ENCODE measurements around the gene CAPRIN1.

The CAPRIN1 gene

DNA sequence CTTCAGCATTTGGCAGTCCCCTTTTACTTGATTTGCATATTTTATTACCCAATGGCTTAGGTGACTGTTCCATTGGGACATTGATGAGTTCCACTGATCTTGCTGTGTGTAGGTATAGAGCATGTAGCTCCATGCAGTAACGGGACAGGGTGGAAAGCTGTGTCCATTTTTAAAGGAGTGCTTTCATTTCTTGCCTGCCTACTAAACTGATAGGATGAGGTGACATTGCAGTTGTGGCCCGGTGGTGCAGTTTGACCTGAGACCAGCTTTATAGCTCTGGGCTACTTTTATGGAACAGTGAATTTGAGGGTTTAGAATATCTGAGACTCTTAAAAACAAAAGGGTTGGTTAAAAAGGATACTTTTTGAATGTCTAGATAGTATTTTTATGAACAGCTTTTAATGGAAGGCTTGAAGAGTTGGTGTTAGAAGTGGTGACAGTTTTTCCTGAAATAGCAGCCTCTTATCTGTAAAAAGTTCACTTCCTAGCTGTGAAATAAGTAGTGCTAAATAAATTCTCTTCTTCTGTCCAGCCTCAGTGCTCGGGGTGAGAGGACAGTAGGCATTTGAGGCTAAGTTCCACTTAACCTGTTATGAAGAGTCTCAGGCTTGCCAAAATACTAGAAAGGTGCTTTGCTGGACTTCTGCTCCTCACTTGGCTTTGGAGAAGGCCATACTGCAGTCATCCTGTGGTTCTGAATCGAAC is 80.9 kb downstream of the CAPRIN1 start:
- no peak overlapping the region for H3K9ac ChIP-seq (ENCODE audit: low read length)
- no peak overlapping the region for H3K4me2 ChIP-seq (ENCODE audit: low read length)
- no CpG with 5 or more reads among the region's 4 CpGs for WGBS (ENCODE audit: extremely low coverage, insufficient coverage, low lambda C conversion rate)
- H2BK15ac ChIP-seq (replicated peaks; ENCODE audit: low read depth), result no peak overlapping the region
- no peak overlapping the region for H2BK120ac ChIP-seq (ENCODE audit: low read depth, low read length)
- no peak overlapping the region for H4K5ac ChIP-seq (ENCODE audit: low read length)
- no peaks in the 10 kb centered on the region for H3K79me1 ChIP-seq (ENCODE audit: low read length)
- no peak for DNase-seq
- no peak overlapping the region for H2BK5ac ChIP-seq (ENCODE audit: low read length)
- no peak overlapping the region for H3K18ac ChIP-seq (ENCODE audit: low read length)
- H3K27ac ChIP-seq (ENCODE audit: low read depth, low read length), result no peak overlapping the region
- no peak overlapping the region for H4K8ac ChIP-seq (ENCODE audit: low read depth, low read length)
- no peak overlapping the region for H3K4ac ChIP-seq (ENCODE audit: low read depth, low read length)
- H3K4me1 ChIP-seq (ENCODE audit: control insufficient read depth, low read depth, low read length), result no peaks in the 10 kb centered on the region
- no peak overlapping the region for H2AK5ac ChIP-seq (ENCODE audit: low read length)
- H3K23ac ChIP-seq (ENCODE audit: low read length), result no peak overlapping the region
- no peak overlapping the region for H3K4me3 ChIP-seq (ENCODE audit: low read length)
- no peak overlapping the region for H3K56ac ChIP-seq (ENCODE audit: low read length)
- no peaks in the 10 kb centered on the region for H3K27me3 ChIP-seq (ENCODE audit: insufficient read depth, low read length, poor library complexity)
- no peaks in the 10 kb centered on the region for H3K79me2 ChIP-seq (ENCODE audit: control insufficient read depth, insufficient read depth, low read length)
- peaks cover 18% of the 10 kb centered on the region for H3K36me3 ChIP-seq (ENCODE audit: control insufficient read depth, insufficient read depth, low read length)

- no peak overlapping the region for H2AK5ac ChIP-seq (ENCODE audit: low read length)
- no peak overlapping the region for H4K8ac ChIP-seq (ENCODE audit: low read depth, low read length)
- H3K79me2 ChIP-seq (ENCODE audit: control insufficient read depth, insufficient read depth, low read length), result no peaks in the 10 kb centered on the region
- peaks cover 23% of the 10 kb centered on the region for H3K36me3 ChIP-seq (ENCODE audit: control insufficient read depth, insufficient read depth, low read length)
- H3K18ac ChIP-seq (ENCODE audit: low read length), result no peak overlapping the region
- WGBS (ENCODE audit: extremely low coverage, insufficient coverage, low lambda C conversion rate), result no CpG with 5 or more reads among the region's 5 CpGs
- no peak overlapping the region for H3K27ac ChIP-seq (ENCODE audit: low read depth, low read length)
- H3K9ac ChIP-seq (ENCODE audit: low read length), result no peak overlapping the region
- H3K4me3 ChIP-seq (ENCODE audit: low read length), result no peak overlapping the region
- no peaks in the 10 kb centered on the region for H3K4me1 ChIP-seq (ENCODE audit: control insufficient read depth, low read depth, low read length)
- H3K23ac ChIP-seq (ENCODE audit: low read length), result no peak overlapping the region
- H3K56ac ChIP-seq (ENCODE audit: low read length), result no peak overlapping the region
- H3K79me1 ChIP-seq (ENCODE audit: low read length), result no peaks in the 10 kb centered on the region
- no peak overlapping the region for H2BK120ac ChIP-seq (ENCODE audit: low read depth, low read length)
- no peak overlapping the region for H3K4me2 ChIP-seq (ENCODE audit: low read length)
- no peak overlapping the region for H2BK15ac ChIP-seq (replicated peaks; ENCODE audit: low read depth)
- H3K27me3 ChIP-seq (ENCODE audit: insufficient read depth, low read length, poor library complexity), result no peaks in the 10 kb centered on the region
- H2BK5ac ChIP-seq (ENCODE audit: low read length), result no peak overlapping the region
- H3K4ac ChIP-seq (ENCODE audit: low read depth, low read length), result no peak overlapping the region
- no peak overlapping the region for H4K5ac ChIP-seq (ENCODE audit: low read length)
- DNase-seq, result no peak
These were observed 83.2 kb downstream of the CAPRIN1 start for GRCh38 chr11:34134765-34135164.

GRCh38 chr11:34135439-34135838 is 83.9 kb downstream of the CAPRIN1 start:
- no peaks in the 10 kb centered on the region for H3K79me1 ChIP-seq (ENCODE audit: low read length)

GRCh38 chr11:34136420-34136819 is 84.9 kb downstream of the CAPRIN1 start:
- H3K9ac ChIP-seq (ENCODE audit: low read length), result no peak overlapping the region
- no peak overlapping the region for H3K56ac ChIP-seq (ENCODE audit: low read length)
- H3K36me3 ChIP-seq (ENCODE audit: control insufficient read depth, insufficient read depth, low read length), result peaks cover 33% of the 10 kb centered on the region
- no peak overlapping the region for H2BK5ac ChIP-seq (ENCODE audit: low read length)
- no peak overlapping the region for H2BK15ac ChIP-seq (replicated peaks; ENCODE audit: low read depth)
- no peak for DNase-seq
- no peaks in the 10 kb centered on the region for H3K79me2 ChIP-seq (ENCODE audit: control insufficient read depth, insufficient read depth, low read length)
- no CpG with 5 or more reads among the region's 8 CpGs for WGBS (ENCODE audit: extremely low coverage, insufficient coverage, low lambda C conversion rate)
- no peaks in the 10 kb centered on the region for H3K79me1 ChIP-seq (ENCODE audit: low read length)
- H3K4me3 ChIP-seq (ENCODE audit: low read length), result no peak overlapping the region
- no peak overlapping the region for H3K18ac ChIP-seq (ENCODE audit: low read length)
- H4K8ac ChIP-seq (ENCODE audit: low read depth, low read length), result no peak overlapping the region
- H2AK5ac ChIP-seq (ENCODE audit: low read length), result no peak overlapping the region
- no peaks in the 10 kb centered on the region for H3K4me1 ChIP-seq (ENCODE audit: control insufficient read depth, low read depth, low read length)
- no peak overlapping the region for H3K27ac ChIP-seq (ENCODE audit: low read depth, low read length)
- H2BK120ac ChIP-seq (ENCODE audit: low read depth, low read length), result no peak overlapping the region
- H3K4ac ChIP-seq (ENCODE audit: low read depth, low read length), result no peak overlapping the region
- H3K27me3 ChIP-seq (ENCODE audit: insufficient read depth, low read length, poor library complexity), result no peaks in the 10 kb centered on the region
- no peak overlapping the region for H3K4me2 ChIP-seq (ENCODE audit: low read length)
- no peak overlapping the region for H3K23ac ChIP-seq (ENCODE audit: low read length)
- no peak overlapping the region for H4K5ac ChIP-seq (ENCODE audit: low read length)

More at GRCh38 chr11:34135439-34135838, 83.9 kb downstream of the CAPRIN1 start:
- no peak overlapping the region for H4K5ac ChIP-seq (ENCODE audit: low read length)
- H3K4me1 ChIP-seq (ENCODE audit: control insufficient read depth, low read depth, low read length), result no peaks in the 10 kb centered on the region
- H3K4me2 ChIP-seq (ENCODE audit: low read length), result no peak overlapping the region
- no peak for DNase-seq
- no peaks in the 10 kb centered on the region for H3K79me2 ChIP-seq (ENCODE audit: control insufficient read depth, insufficient read depth, low read length)
- no peak overlapping the region for H2AK5ac ChIP-seq (ENCODE audit: low read length)
- H3K23ac ChIP-seq (ENCODE audit: low read length), result no peak overlapping the region
- H3K36me3 ChIP-seq (ENCODE audit: control insufficient read depth, insufficient read depth, low read length), result peaks cover 27% of the 10 kb centered on the region
- H3K27me3 ChIP-seq (ENCODE audit: insufficient read depth, low read length, poor library complexity), result no peaks in the 10 kb centered on the region
- no peak overlapping the region for H2BK5ac ChIP-seq (ENCODE audit: low read length)
- no peak overlapping the region for H2BK15ac ChIP-seq (replicated peaks; ENCODE audit: low read depth)
- H3K9ac ChIP-seq (ENCODE audit: low read length), result no peak overlapping the region
- no peak overlapping the region for H2BK120ac ChIP-seq (ENCODE audit: low read depth, low read length)
- H4K8ac ChIP-seq (ENCODE audit: low read depth, low read length), result no peak overlapping the region
- H3K18ac ChIP-seq (ENCODE audit: low read length), result no peak overlapping the region
- H3K4me3 ChIP-seq (ENCODE audit: low read length), result no peak overlapping the region
- no peak overlapping the region for H3K4ac ChIP-seq (ENCODE audit: low read depth, low read length)
- no peak overlapping the region for H3K27ac ChIP-seq (ENCODE audit: low read depth, low read length)
- WGBS (ENCODE audit: extremely low coverage, insufficient coverage, low lambda C conversion rate), result no CpG with 5 or more reads among the region's 3 CpGs
- no peak overlapping the region for H3K56ac ChIP-seq (ENCODE audit: low read length)

GRCh38 chr11:34139346-34139745 is 87.8 kb downstream of the CAPRIN1 start:
- no peak overlapping the region for H3K27ac ChIP-seq (ENCODE audit: low read depth, low read length)
- no peak overlapping the region for H3K4me2 ChIP-seq (ENCODE audit: low read length)
- no peak overlapping the region for H3K23ac ChIP-seq (ENCODE audit: low read length)
- no peak for DNase-seq
- no peak overlapping the region for H3K4me3 ChIP-seq (ENCODE audit: low read length)
- H4K5ac ChIP-seq (ENCODE audit: low read length), result no peak overlapping the region
- H3K9ac ChIP-seq (ENCODE audit: low read length), result no peak overlapping the region
- no peak overlapping the region for H3K18ac ChIP-seq (ENCODE audit: low read length)
- WGBS (ENCODE audit: extremely low coverage, insufficient coverage, low lambda C conversion rate), result no CpG with 5 or more reads among the region's 7 CpGs
- no peaks in the 10 kb centered on the region for H3K4me1 ChIP-seq (ENCODE audit: control insufficient read depth, low read depth, low read length)
- H3K36me3 ChIP-seq (ENCODE audit: control insufficient read depth, insufficient read depth, low read length), result peaks cover 44% of the 10 kb centered on the region
- no peaks in the 10 kb centered on the region for H3K27me3 ChIP-seq (ENCODE audit: insufficient read depth, low read length, poor library complexity)
- no peak overlapping the region for H2BK5ac ChIP-seq (ENCODE audit: low read length)
- no peak overlapping the region for H3K56ac ChIP-seq (ENCODE audit: low read length)
- H2BK15ac ChIP-seq (replicated peaks; ENCODE audit: low read depth), result no peak overlapping the region
- no peaks in the 10 kb centered on the region for H3K79me1 ChIP-seq (ENCODE audit: low read length)
- no peak overlapping the region for H3K4ac ChIP-seq (ENCODE audit: low read depth, low read length)
- no peak overlapping the region for H2BK120ac ChIP-seq (ENCODE audit: low read depth, low read length)
- no peak overlapping the region for H4K8ac ChIP-seq (ENCODE audit: low read depth, low read length)
- no peaks in the 10 kb centered on the region for H3K79me2 ChIP-seq (ENCODE audit: control insufficient read depth, insufficient read depth, low read length)
- no peak overlapping the region for H2AK5ac ChIP-seq (ENCODE audit: low read length)

GRCh38 chr11:34140149-34140548 is 88.6 kb downstream of the CAPRIN1 start:
- Histone ChIP-seq H3K27ac (ENCODE audit: low read depth, low read length) (no peak overlapping the region), H3K4me3 (ENCODE audit: low read length) (no peak overlapping the region), H4K5ac (ENCODE audit: low read length) (no peak overlapping the region), H4K8ac (ENCODE audit: low read depth, low read length) (no peak overlapping the region), H3K4me2 (ENCODE audit: low read length) (no peak overlapping the region), H2BK120ac (ENCODE audit: low read depth, low read length) (no peak overlapping the region), H3K36me3 (ENCODE audit: control insufficient read depth, insufficient read depth, low read length) (peaks cover 44% of the 10 kb centered on the region), H3K27me3 (ENCODE audit: insufficient read depth, low read length, poor library complexity) (no peaks in the 10 kb centered on the region), H3K18ac (ENCODE audit: low read length) (no peak overlapping the region), H3K79me1 (ENCODE audit: low read length) (no peaks in the 10 kb centered on the region), H2BK15ac (replicated peaks; ENCODE audit: low read depth) (no peak overlapping the region), H3K56ac (ENCODE audit: low read length) (no peak overlapping the region), H3K79me2 (ENCODE audit: control insufficient read depth, insufficient read depth, low read length) (no peaks in the 10 kb centered on the region), H3K4me1 (ENCODE audit: control insufficient read depth, low read depth, low read length) (no peaks in the 10 kb centered on the region), H3K9ac (ENCODE audit: low read length) (no peak overlapping the region), H3K4ac (ENCODE audit: low read depth, low read length) (no peak overlapping the region), H3K23ac (ENCODE audit: low read length) (no peak overlapping the region), H2AK5ac (ENCODE audit: low read length) (no peak overlapping the region), H2BK5ac (ENCODE audit: low read length) (no peak overlapping the region)
- DNase-seq, result no peak
- WGBS (ENCODE audit: extremely low coverage, insufficient coverage, low lambda C conversion rate), result no CpG with 5 or more reads among the region's 11 CpGs
